IPS-18a (cell line): ENCODE measurements around the gene KRT6C.
"Not testable (repeated sequence)": the region's sequence is repeated elsewhere in the genome, so short reads cannot be mapped to it uniquely, and the experiment has no call there.

Experiments used
- H3K27ac ChIP-seq: one replicate; pipeline ENCODE4 v1.5.1; 2013; ENCODE audit warnings: low read length
- H3K27me3 ChIP-seq: one replicate; pipeline ENCODE4 v1.6.1; 2013; ENCODE audit warnings: mild to moderate bottlenecking, low read length; ENCODE audit not compliant: control insufficient read depth, insufficient read depth
- H3K36me3 ChIP-seq: one replicate; pipeline ENCODE4 v1.6.1; 2013; ENCODE audit warnings: low read depth, low read length; ENCODE audit not compliant: control insufficient read depth
- H3K4me1 ChIP-seq: one replicate; pipeline ENCODE4 v1.6.1; 2013; ENCODE audit warnings: low read depth, low read length; ENCODE audit not compliant: control insufficient read depth
- H3K4me3 ChIP-seq: one replicate; pipeline ENCODE4 v1.5.1; 2013; ENCODE audit warnings: low read length
- H3K9ac ChIP-seq: one replicate; pipeline ENCODE4 v1.6.1; 2013; ENCODE audit warnings: mild to moderate bottlenecking, low read length, moderate library complexity
- H3K9me3 ChIP-seq: one replicate; pipeline ENCODE4 v1.6.1; 2013; ENCODE audit warnings: low read depth, low read length; ENCODE audit not compliant: control insufficient read depth

The KRT6C gene

GRCh38 chr12:52515319-52515646 lies 41.7 kb upstream of the KRT6C start:
- no peaks in the 10 kb centered on the region for H3K27me3 ChIP-seq
- H3K36me3 ChIP-seq, result no peaks in the 10 kb centered on the region
- H3K9ac ChIP-seq, result no peak overlapping the region
- no peak overlapping the region for H3K27ac ChIP-seq
- H3K4me1 ChIP-seq, result no peaks in the 10 kb centered on the region
- H3K4me3 ChIP-seq, result no peak overlapping the region
- H3K9me3 ChIP-seq, result no peaks in the 10 kb centered on the region

GRCh38 chr12:52514471-52515318 lies 41.1 kb upstream of the KRT6C start:
- Histone ChIP-seq H3K4me3 (no peak overlapping the region), H3K27ac (no peak overlapping the region), H3K9me3 (no peaks in the 10 kb centered on the region), H3K36me3 (no peaks in the 10 kb centered on the region), H3K4me1 (no peaks in the 10 kb centered on the region), H3K9ac (no peak overlapping the region), H3K27me3 (no peaks in the 10 kb centered on the region)

- Histone ChIP-seq H3K9me3 (no peaks in the 10 kb centered on the region), H3K27me3 (no peaks in the 10 kb centered on the region), H3K36me3 (no peaks in the 10 kb centered on the region), H3K4me3 (no peak overlapping the region), H3K4me1 (no peaks in the 10 kb centered on the region), H3K27ac (no peak overlapping the region), H3K9ac (no peak overlapping the region)
These were observed 40.1 kb upstream of the KRT6C start for GRCh38 chr12:52513736-52514135.

GRCh38 chr12:52508211-52508610 lies 34.6 kb upstream of the KRT6C start:
- H3K27ac ChIP-seq, result no peak overlapping the region
- H3K4me3 ChIP-seq, result no peak overlapping the region
- no peaks in the 10 kb centered on the region for H3K9me3 ChIP-seq
- no peaks in the 10 kb centered on the region for H3K4me1 ChIP-seq
- no peaks in the 10 kb centered on the region for H3K27me3 ChIP-seq
- H3K9ac ChIP-seq, result no peak overlapping the region
- H3K36me3 ChIP-seq, result no peaks in the 10 kb centered on the region

- no peak overlapping the region for H3K4me3 ChIP-seq
- no peaks in the 10 kb centered on the region for H3K27me3 ChIP-seq
- no peak overlapping the region for H3K27ac ChIP-seq
- no peaks in the 10 kb centered on the region for H3K36me3 ChIP-seq
- H3K9me3 ChIP-seq, result no peaks in the 10 kb centered on the region
- H3K4me1 ChIP-seq, result no peaks in the 10 kb centered on the region
- no peak overlapping the region for H3K9ac ChIP-seq
These were observed 33.5 kb upstream of the KRT6C start for GRCh38 chr12:52506858-52507715.

- H3K36me3 ChIP-seq, result no peaks in the 10 kb centered on the region
- H3K9me3 ChIP-seq, result no peaks in the 10 kb centered on the region
- no peak overlapping the region for H3K27ac ChIP-seq
- no peak overlapping the region for H3K9ac ChIP-seq
- no peak overlapping the region for H3K4me3 ChIP-seq
- no peaks in the 10 kb centered on the region for H3K27me3 ChIP-seq
- no peaks in the 10 kb centered on the region for H3K4me1 ChIP-seq
These were observed 29.3 kb upstream of the KRT6C start for GRCh38 chr12:52502877-52503276.

GRCh38 chr12:52501490-52501889 lies 27.9 kb upstream of the KRT6C start:
- Histone ChIP-seq H3K27me3 (no peaks in the 10 kb centered on the region), H3K9me3 (no peaks in the 10 kb centered on the region), H3K4me1 (no peaks in the 10 kb centered on the region), H3K9ac (no peak overlapping the region), H3K27ac (no peak overlapping the region), H3K36me3 (no peaks in the 10 kb centered on the region), H3K4me3 (no peak overlapping the region)

- not testable (repeated sequence) for H3K27me3 ChIP-seq
These were observed 27.0 kb upstream of the KRT6C start for GRCh38 chr12:52500574-52500973.

GRCh38 chr12:52499806-52500560 lies 26.4 kb upstream of the KRT6C start:
- H3K27ac ChIP-seq, result no peak overlapping the region

More at GRCh38 chr12:52500574-52500973, 27.0 kb upstream of the KRT6C start:
- H3K9me3 ChIP-seq, H3K9ac ChIP-seq, H3K27ac ChIP-seq, H3K4me3 ChIP-seq, H3K4me1 ChIP-seq, H3K36me3 ChIP-seq: not testable (repeated sequence)

GRCh38 chr12:52498946-52499345 lies 25.3 kb upstream of the KRT6C start:
- Histone ChIP-seq H3K27ac (no peak overlapping the region), H3K9me3 (no peaks in the 10 kb centered on the region), H3K9ac (no peak overlapping the region), H3K36me3 (no peaks in the 10 kb centered on the region), H3K27me3 (no peaks in the 10 kb centered on the region), H3K4me3 (no peak overlapping the region), H3K4me1 (peaks cover 20% of the 10 kb centered on the region)

More at GRCh38 chr12:52499806-52500560, 26.4 kb upstream of the KRT6C start:
- H3K36me3 ChIP-seq, result no peaks in the 10 kb centered on the region
- no peaks in the 10 kb centered on the region for H3K9me3 ChIP-seq
- no peaks in the 10 kb centered on the region for H3K27me3 ChIP-seq
- peaks cover 15% of the 10 kb centered on the region for H3K4me1 ChIP-seq
- no peak overlapping the region for H3K4me3 ChIP-seq
- H3K9ac ChIP-seq, result no peak overlapping the region

- Histone ChIP-seq H3K36me3 (no peaks in the 10 kb centered on the region), H3K4me3 (no peak overlapping the region), H3K27me3 (no peaks in the 10 kb centered on the region), H3K4me1 (peaks cover 20% of the 10 kb centered on the region), H3K27ac (no peak overlapping the region), H3K9ac (no peak overlapping the region), H3K9me3 (no peaks in the 10 kb centered on the region)
These were observed 24.4 kb upstream of the KRT6C start for GRCh38 chr12:52497975-52498374.
